Superior temporal gyrus (tissue), 1 donor: ENCODE results near the gene ZRANB3.
A peak's percentile ranks its signal among the peaks of the same experiment; 100 is the strongest.

Experiments
- DNase-seq: peaks from one replicate; pipeline ENCODE4 v3.0.0-alpha.2; 2016; ENCODE audit errors: extremely low spot score

Gene ZRANB3

GRCh38 chr2:135175177-135175576 is 355.8 kb downstream of the ZRANB3 start:
- DNase-seq, result no peak

GRCh38 chr2:135174810-135175093 is 356.3 kb downstream of the ZRANB3 start:
- DNase-seq, result no peak

GRCh38 chr2:135174049-135174809 is 356.8 kb downstream of the ZRANB3 start:
- DNase-seq, result peak; percentile 76

GRCh38 chr2:135169900-135170753 is 360.9 kb downstream of the ZRANB3 start:
- DNase-seq, result no peak

GRCh38 chr2:135168204-135168856 is 362.7 kb downstream of the ZRANB3 start:
- no peak for DNase-seq

GRCh38 chr2:135167273-135167672 is 363.7 kb downstream of the ZRANB3 start:
- DNase-seq, result no peak

GRCh38 chr2:135164431-135164830 is 366.6 kb downstream of the ZRANB3 start:
- DNase-seq, result no peak

GRCh38 chr2:135163901-135164300 is 367.1 kb downstream of the ZRANB3 start:
- no peak for DNase-seq

- DNase-seq, result no peak
These were observed 367.7 kb downstream of the ZRANB3 start for GRCh38 chr2:135163306-135163705.

- DNase-seq, result no peak
These were observed 368.2 kb downstream of the ZRANB3 start for GRCh38 chr2:135162786-135163185.

- DNase-seq, result no peak
These were observed 368.6 kb downstream of the ZRANB3 start for GRCh38 chr2:135162377-135162776.

- no peak for DNase-seq
These were observed 371.8 kb downstream of the ZRANB3 start for GRCh38 chr2:135159191-135159590.

GRCh38 chr2:135157856-135158255 is 373.2 kb downstream of the ZRANB3 start:
- peak; percentile 61 for DNase-seq

- no peak for DNase-seq
These were observed 376.1 kb downstream of the ZRANB3 start for GRCh38 chr2:135154962-135155361.

- DNase-seq, result no peak
These were observed 378.7 kb downstream of the ZRANB3 start for GRCh38 chr2:135152361-135152760.

GRCh38 chr2:135151615-135152014 is 379.4 kb downstream of the ZRANB3 start:
- no peak for DNase-seq

- no peak for DNase-seq
These were observed 380.3 kb downstream of the ZRANB3 start for GRCh38 chr2:135150725-135151124.

GRCh38 chr2:135149251-135149650 is 381.8 kb downstream of the ZRANB3 start:
- no peak for DNase-seq

GRCh38 chr2:135144343-135144742 is 386.7 kb downstream of the ZRANB3 start:
- DNase-seq, result no peak

- DNase-seq, result no peak
These were observed 388.7 kb downstream of the ZRANB3 start for GRCh38 chr2:135142323-135142722.

- no peak for DNase-seq
These were observed 390.4 kb downstream of the ZRANB3 start for GRCh38 chr2:135140606-135141005.

- no peak for DNase-seq
These were observed 398.7 kb downstream of the ZRANB3 start for GRCh38 chr2:135132314-135132713.

- no peak for DNase-seq
These were observed 400.3 kb downstream of the ZRANB3 start for GRCh38 chr2:135130751-135131150.
